Measurements from ENCODE around the gene TGM1.

Gene TGM1

GRCh38 chr14:24290746-24291145 is 27.8 kb upstream of the TGM1 start:
- no peak overlapping the region for H3K4me3 ChIP-seq (ENCODE audit: extremely low read depth, insufficient read depth, low read length, poor library complexity, severe bottlenecking)
- H3K27ac ChIP-seq (ENCODE audit: low read depth, low read length, severe bottlenecking): no peak overlapping the region
- WGBS, 2 experiments (ENCODE audit: insufficient coverage in 2 of 2): 92 to 94% methylated on average over 6 of the region's 9 CpGs
- H3K9me3 ChIP-seq (ENCODE audit: control insufficient read depth, low read length): no peaks in the 10 kb centered on the region
- peaks cover 44% of the 10 kb centered on the region for H3K36me3 ChIP-seq (ENCODE audit: control insufficient read depth, insufficient read depth, low read length)
- H3K4me1 ChIP-seq (ENCODE audit: control insufficient read depth, insufficient read depth, low read length, poor library complexity, severe bottlenecking): no peaks in the 10 kb centered on the region

- peaks cover 39% of the 10 kb centered on the region for H3K36me3 ChIP-seq (ENCODE audit: control insufficient read depth, insufficient read depth, low read length)
- H3K4me1 ChIP-seq (ENCODE audit: control insufficient read depth, insufficient read depth, low read length, poor library complexity, severe bottlenecking): no peaks in the 10 kb centered on the region
- no peak overlapping the region for H3K27ac ChIP-seq (ENCODE audit: low read depth, low read length, severe bottlenecking)
- 87 to 98% methylated on average over 3 to 5 of the region's 6 CpGs for WGBS, 2 experiments (ENCODE audit: insufficient coverage in 2 of 2)
- H3K9me3 ChIP-seq (ENCODE audit: control insufficient read depth, low read length): no peaks in the 10 kb centered on the region
- no peak overlapping the region for H3K4me3 ChIP-seq (ENCODE audit: extremely low read depth, insufficient read depth, low read length, poor library complexity, severe bottlenecking)
Observed at GRCh38 chr14:24289649-24290280, 26.8 kb upstream of the TGM1 start.

- Histone ChIP-seq H3K4me3 (ENCODE audit: extremely low read depth, insufficient read depth, low read length, poor library complexity, severe bottlenecking) (no peak overlapping the region), H3K27ac (ENCODE audit: low read depth, low read length, severe bottlenecking) (no peak overlapping the region), H3K4me1 (ENCODE audit: control insufficient read depth, insufficient read depth, low read length, poor library complexity, severe bottlenecking) (no peaks in the 10 kb centered on the region), H3K9me3 (ENCODE audit: control insufficient read depth, low read length) (no peaks in the 10 kb centered on the region), H3K36me3 (ENCODE audit: control insufficient read depth, insufficient read depth, low read length) (peaks cover 27% of the 10 kb centered on the region)
- 92 to 95% methylated on average over 5 of the region's 5 CpGs for WGBS, 2 experiments (ENCODE audit: insufficient coverage in 2 of 2)
Observed at GRCh38 chr14:24286996-24287395, 24.0 kb upstream of the TGM1 start.

- no peak overlapping the region for H3K27ac ChIP-seq (ENCODE audit: low read depth, low read length, severe bottlenecking)
- H3K36me3 ChIP-seq (ENCODE audit: control insufficient read depth, insufficient read depth, low read length): peaks cover 13% of the 10 kb centered on the region
- WGBS, 2 experiments (ENCODE audit: insufficient coverage in 2 of 2): 87 to 90% methylated on average over 4 of the region's 4 CpGs
- H3K4me1 ChIP-seq (ENCODE audit: control insufficient read depth, insufficient read depth, low read length, poor library complexity, severe bottlenecking): no peaks in the 10 kb centered on the region
- no peak overlapping the region for H3K4me3 ChIP-seq (ENCODE audit: extremely low read depth, insufficient read depth, low read length, poor library complexity, severe bottlenecking)
- no peaks in the 10 kb centered on the region for H3K9me3 ChIP-seq (ENCODE audit: control insufficient read depth, low read length)
Observed at GRCh38 chr14:24285351-24285750, 22.4 kb upstream of the TGM1 start.

GRCh38 chr14:24284501-24285035 is 21.6 kb upstream of the TGM1 start:
- Histone ChIP-seq H3K27ac (ENCODE audit: low read depth, low read length, severe bottlenecking) (no peak overlapping the region), H3K36me3 (ENCODE audit: control insufficient read depth, insufficient read depth, low read length) (peaks cover 5% of the 10 kb centered on the region), H3K4me1 (ENCODE audit: control insufficient read depth, insufficient read depth, low read length, poor library complexity, severe bottlenecking) (no peaks in the 10 kb centered on the region), H3K4me3 (ENCODE audit: extremely low read depth, insufficient read depth, low read length, poor library complexity, severe bottlenecking) (no peak overlapping the region), H3K9me3 (ENCODE audit: control insufficient read depth, low read length) (no peaks in the 10 kb centered on the region)
- WGBS, 2 experiments (ENCODE audit: insufficient coverage in 2 of 2): 84 to 85% methylated on average over 10 to 11 of the region's 11 CpGs

GRCh38 chr14:24283796-24284460 is 21.0 kb upstream of the TGM1 start:
- H3K4me1 ChIP-seq (ENCODE audit: control insufficient read depth, insufficient read depth, low read length, poor library complexity, severe bottlenecking): no peaks in the 10 kb centered on the region
- H3K36me3 ChIP-seq (ENCODE audit: control insufficient read depth, insufficient read depth, low read length): no peaks in the 10 kb centered on the region
- WGBS, 2 experiments (ENCODE audit: insufficient coverage in 2 of 2): 93 to 97% methylated on average over 4 to 5 of the region's 5 CpGs

DNA sequence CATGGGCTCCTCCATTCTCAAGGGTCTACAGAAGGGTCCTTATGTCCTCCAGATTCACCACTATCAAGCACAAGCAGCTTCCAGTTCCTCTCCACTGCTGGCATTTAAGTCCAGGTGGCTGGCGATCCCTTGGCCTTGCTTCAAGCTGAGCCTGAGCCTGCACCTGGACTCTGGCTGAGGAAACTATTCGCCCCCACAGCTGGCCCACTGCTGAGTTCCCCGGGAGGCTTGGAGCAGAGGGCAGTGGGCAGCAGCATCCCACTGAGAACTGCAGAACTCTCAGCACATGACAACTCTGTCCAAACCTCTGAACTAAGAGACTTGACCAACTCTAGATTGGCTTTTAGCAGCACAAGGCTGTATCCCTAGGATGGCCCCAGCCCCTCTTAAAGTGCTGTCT is 19.8 kb upstream of the TGM1 start:
- no peaks in the 10 kb centered on the region for H3K4me1 ChIP-seq (ENCODE audit: control insufficient read depth, insufficient read depth, low read length, poor library complexity, severe bottlenecking)
- no peaks in the 10 kb centered on the region for H3K9me3 ChIP-seq (ENCODE audit: control insufficient read depth, low read length)
- no peak overlapping the region for H3K27ac ChIP-seq (ENCODE audit: low read depth, low read length, severe bottlenecking)
- no peak overlapping the region for H3K4me3 ChIP-seq (ENCODE audit: extremely low read depth, insufficient read depth, low read length, poor library complexity, severe bottlenecking)
- 85 to 87% methylated on average over 3 of the region's 3 CpGs for WGBS, 2 experiments (ENCODE audit: insufficient coverage in 2 of 2)
- H3K36me3 ChIP-seq (ENCODE audit: control insufficient read depth, insufficient read depth, low read length): no peaks in the 10 kb centered on the region

More at GRCh38 chr14:24283796-24284460, 21.0 kb upstream of the TGM1 start:
- H3K9me3 ChIP-seq (ENCODE audit: control insufficient read depth, low read length): no peaks in the 10 kb centered on the region
- H3K4me3 ChIP-seq (ENCODE audit: extremely low read depth, insufficient read depth, low read length, poor library complexity, severe bottlenecking): no peak overlapping the region
- H3K27ac ChIP-seq (ENCODE audit: low read depth, low read length, severe bottlenecking): no peak overlapping the region

GRCh38 chr14:24281636-24282035 is 18.7 kb upstream of the TGM1 start:
- Histone ChIP-seq H3K4me3 (ENCODE audit: extremely low read depth, insufficient read depth, low read length, poor library complexity, severe bottlenecking) (no peak overlapping the region), H3K9me3 (ENCODE audit: control insufficient read depth, low read length) (no peaks in the 10 kb centered on the region), H3K4me1 (ENCODE audit: control insufficient read depth, insufficient read depth, low read length, poor library complexity, severe bottlenecking) (no peaks in the 10 kb centered on the region), H3K27ac (ENCODE audit: low read depth, low read length, severe bottlenecking) (no peak overlapping the region), H3K36me3 (ENCODE audit: control insufficient read depth, insufficient read depth, low read length) (no peaks in the 10 kb centered on the region)
- 94 to 100% methylated on average over 5 of the region's 7 CpGs for WGBS, 2 experiments (ENCODE audit: insufficient coverage in 2 of 2)

- Histone ChIP-seq H3K9me3 (ENCODE audit: control insufficient read depth, low read length) (no peaks in the 10 kb centered on the region), H3K36me3 (ENCODE audit: control insufficient read depth, insufficient read depth, low read length) (no peaks in the 10 kb centered on the region), H3K4me1 (ENCODE audit: control insufficient read depth, insufficient read depth, low read length, poor library complexity, severe bottlenecking) (no peaks in the 10 kb centered on the region), H3K27ac (ENCODE audit: low read depth, low read length, severe bottlenecking) (no peak overlapping the region), H3K4me3 (ENCODE audit: extremely low read depth, insufficient read depth, low read length, poor library complexity, severe bottlenecking) (no peak overlapping the region)
- 90 to 95% methylated on average over 6 of the region's 6 CpGs for WGBS, 2 experiments (ENCODE audit: insufficient coverage in 2 of 2)
Observed at GRCh38 chr14:24280797-24281460, 18.0 kb upstream of the TGM1 start.

DNA sequence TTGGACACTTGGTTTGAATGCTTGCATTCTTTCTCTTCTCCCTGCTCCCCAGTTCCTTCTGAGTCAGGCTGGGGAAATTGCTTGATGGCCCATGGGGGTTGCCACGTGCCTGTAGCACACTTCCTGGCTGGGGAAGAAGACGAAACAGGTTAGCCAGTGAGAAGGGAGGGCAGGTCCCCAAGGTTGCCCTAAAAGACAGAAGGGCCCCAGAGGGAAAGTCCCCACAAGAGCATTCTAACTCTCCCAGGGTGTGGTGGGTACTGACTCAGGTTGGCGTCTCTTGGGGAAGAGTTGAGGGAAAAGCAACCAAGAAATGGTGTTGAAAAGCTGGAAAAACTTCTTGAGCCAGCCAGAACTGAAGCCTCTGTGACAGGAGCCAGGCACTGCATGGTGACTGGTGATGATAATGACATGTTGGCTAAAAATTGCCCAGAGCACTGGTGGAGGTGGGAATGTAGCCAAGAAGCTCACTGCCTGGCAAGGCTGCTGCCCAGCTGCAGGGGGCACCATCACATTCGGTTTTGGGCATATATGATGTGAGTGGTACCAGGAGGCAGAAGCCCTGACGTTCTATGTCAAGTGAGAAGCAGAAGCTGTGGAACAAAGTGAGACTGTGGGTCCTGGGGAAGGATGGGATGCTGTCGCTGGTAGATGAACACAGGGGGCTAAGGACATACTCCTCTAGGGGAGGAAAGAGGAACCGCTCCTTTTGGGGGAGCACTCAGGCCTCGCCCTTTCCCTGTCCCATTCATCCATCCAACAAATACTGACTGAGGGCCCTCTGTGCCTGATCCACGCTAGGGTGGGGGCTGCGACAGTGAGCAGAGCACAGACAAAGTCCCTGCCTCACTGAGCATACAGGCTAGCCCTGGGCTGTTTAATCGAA is 16.6 kb upstream of the TGM1 start:
- Histone ChIP-seq H3K36me3 (ENCODE audit: control insufficient read depth, insufficient read depth, low read length) (no peaks in the 10 kb centered on the region), H3K4me3 (ENCODE audit: extremely low read depth, insufficient read depth, low read length, poor library complexity, severe bottlenecking) (no peak overlapping the region), H3K27ac (ENCODE audit: low read depth, low read length, severe bottlenecking) (no peak overlapping the region), H3K4me1 (ENCODE audit: control insufficient read depth, insufficient read depth, low read length, poor library complexity, severe bottlenecking) (no peaks in the 10 kb centered on the region), H3K9me3 (ENCODE audit: control insufficient read depth, low read length) (no peaks in the 10 kb centered on the region)
- WGBS, 2 experiments (ENCODE audit: insufficient coverage in 2 of 2): 89 to 93% methylated on average over 6 to 9 of the region's 11 CpGs
